SU-DHL-6 (cell line): ENCODE results near the gene GPR137.

Experiments
- CTCF ChIP-seq: fragments of 200-600 bp; sonication (generic); IDR thresholded peaks from one replicate; pipeline ENCODE4 v1.5.1; 2017; ENCODE audit warnings: antibody characterized with exemption, mild to moderate bottlenecking, low read length, moderate library complexity; ENCODE audit not compliant: insufficient read depth, poor library complexity, severe bottlenecking
- EZH2phosphoT487 ChIP-seq: fragments of 200-600 bp; sonication (generic), shearing (Covaris generic); conservative IDR thresholded peaks from 2 replicates; pipeline ENCODE4 v1.6.1; 2018; ENCODE audit warnings: mild to moderate bottlenecking, antibody characterized with exemption, low read length, moderate library complexity, mixed read lengths

- TF ChIP-seq CTCF (no peak), EZH2phosphoT487 (no peak)
These were observed 28.6 kb downstream of the GPR137 start for GRCh38 chr11:64314146-64314804.
